HCT116 (cell line): ENCODE measurements around the gene TENM4. TPM values are rescaled to one million over a fixed set of nuclear protein-coding genes. Genes with fewer than 3 reads are reported as not detected.

Source experiments
- ATAC-seq: fragments of 200-7000 bp; cut with Tn5 transposase; 2 replicates; pipeline ENCODE4 v1.9.1; 2020; ENCODE audit warnings: mild to moderate bottlenecking, moderate library complexity
- BruUV-seq: library from RNA; stranded (reverse); fragments of 400-500 nt; replicated peaks from 2 replicates; lab custom pipeline; 2021; lab: Mats Ljungman, UMichigan
- CTCF ChIA-PET: fragments of 300-600 bp; sonication (Branson Sonifier 250); formaldehyde crosslinking; loops from one replicate; lab custom pipeline; 2021; ENCODE audit warnings: antibody characterized with exemption; lab: Charles Lee
- POLR2A ChIA-PET: fragments of 300-600, 350-600 bp; sonication (Branson Sonifier 250); formaldehyde crosslinking; loops from one replicate; lab custom pipeline; 2021; ENCODE audit warnings: antibody characterized with exemption; lab: Charles Lee
- RAD21 ChIA-PET, 2 experiments: fragments of 300-600 bp; sonication (Branson Sonifier 250); formaldehyde crosslinking; loops; one replicate each; lab custom pipeline; 2023; ENCODE audit warnings: low total read pairs in 2 of 2; ENCODE audit not compliant: uncharacterized antibody in 2 of 2, unreplicated experiment in 2 of 2, low non-redundant PET in 1 of 2; lab: Charles Lee
- DNase-seq: peaks from one replicate; pipeline ENCODE4 v3.0.0-alpha.2; 2010; ENCODE audit warnings: low read depth, low spot score
- H2AFZ ChIP-seq: fragments of 200-600 bp; shearing (Covaris generic), sonication (generic); 2 replicates; pipeline ENCODE4 v1.6.1; 2017; ENCODE audit warnings: low read depth, mixed run types, mixed read lengths, antibody characterized with exemption, low read length; ENCODE audit not compliant: poor library complexity, severe bottlenecking
- H3K27ac ChIP-seq: 2 replicates; pipeline ENCODE4 v1.5.1; 2012; ENCODE audit warnings: low read depth, low read length
- H3K27me3 ChIP-seq: fragments of 200-600 bp; sonication (generic); 2 replicates; pipeline ENCODE4 v1.6.1; 2016; ENCODE audit warnings: mixed run types, low read length, mixed read lengths; ENCODE audit not compliant: insufficient read depth
- H3K36me3 ChIP-seq, 2 experiments: fragments of 200-500 bp in 1 of 2; fragments of 200-600 bp in 1 of 2; sonication (Bioruptor generic) in 1 of 2; sonication (generic) in 1 of 2; 2 replicates each; pipeline versions ENCODE4 v1.5.1 to v1.6.1; 2014 to 2016; ENCODE audit warnings: low read length in 2 of 2, inconsistent platforms in 1 of 2, mixed read lengths in 1 of 2, mixed run types in 1 of 2; ENCODE audit not compliant: insufficient read depth in 2 of 2, control insufficient read depth in 1 of 2
- H3K4me1 ChIP-seq, 2 experiments: fragments of 200-600 bp in 1 of 2; sonication (generic) in 1 of 2; 2 replicates each; pipeline versions ENCODE4 v1.5.1 to v1.6.1; 2012 to 2017; ENCODE audit warnings: low read length in 2 of 2, inconsistent platforms in 1 of 2, mild to moderate bottlenecking in 1 of 2, mixed read lengths in 1 of 2, mixed run types in 1 of 2, moderate library complexity in 1 of 2; ENCODE audit not compliant: insufficient read depth in 2 of 2, control insufficient read depth in 1 of 2
- H3K4me2 ChIP-seq: fragments of 200-600 bp; sonication (generic); 2 replicates; pipeline ENCODE4 v1.6.1; 2017; ENCODE audit warnings: mixed run types, low read length, mixed read lengths
- H3K4me3 ChIP-seq, 2 experiments: fragments of 200-600 bp in 1 of 2; sonication (generic) in 1 of 2; replicated peaks in 1 of 2; 2 replicates each; pipeline ENCODE4 v1.5.1; 2011 to 2016; ENCODE audit warnings: low read length in 2 of 2, control low read depth in 1 of 2, low read depth in 1 of 2, mild to moderate bottlenecking in 1 of 2, mixed read lengths in 1 of 2, mixed run types in 1 of 2
- H3K79me2 ChIP-seq: fragments of 200-600 bp; sonication (generic); 2 replicates; pipeline ENCODE4 v1.6.1; 2017; ENCODE audit warnings: mild to moderate bottlenecking, mixed run types, low read length, moderate library complexity, mixed read lengths; ENCODE audit not compliant: insufficient read depth
- H3K9ac ChIP-seq: fragments of 200-600 bp; sonication (generic); 2 replicates; pipeline ENCODE4 v1.6.1; 2016; ENCODE audit warnings: low read length, mixed read lengths
- H3K9me2 ChIP-seq: fragments of 200-600 bp; sonication (generic), shearing (Covaris generic); 2 replicates; pipeline ENCODE4 v1.6.1; 2017; ENCODE audit warnings: mixed run types, mild to moderate bottlenecking, moderate library complexity; ENCODE audit not compliant: insufficient read depth
- H3K9me3 ChIP-seq, 2 experiments: fragments of 200-500 bp in 1 of 2; fragments of 200-600 bp in 1 of 2; sonication (Bioruptor generic) in 1 of 2; sonication (generic) in 1 of 2; 2 replicates each; pipeline ENCODE4 v1.6.1; 2014 to 2017; ENCODE audit warnings: low read length in 2 of 2, mixed read lengths in 2 of 2, inconsistent platforms in 1 of 2, low read depth in 1 of 2, mild to moderate bottlenecking in 1 of 2, mixed run types in 1 of 2, moderate library complexity in 1 of 2; ENCODE audit not compliant: control insufficient read depth in 1 of 2, insufficient read depth in 1 of 2
- H4K20me1 ChIP-seq: fragments of 200-600 bp; sonication (generic), shearing (Covaris generic); 2 replicates; pipeline ENCODE4 v1.6.1; 2017; ENCODE audit warnings: mixed run types, mild to moderate bottlenecking, moderate library complexity; ENCODE audit not compliant: insufficient read depth
- CBX3 ChIP-seq: IDR thresholded peaks from 2 replicates; pipeline ENCODE4 v1.6.1; 2012; ENCODE audit warnings: low read depth
- EGR1 ChIP-seq: IDR thresholded peaks from 2 replicates; pipeline ENCODE4 v1.6.1; 2012; ENCODE audit warnings: low read depth
- EZH2 ChIP-seq: fragments of 200-600 bp; sonication (generic); IDR thresholded peaks from 2 replicates; pipeline ENCODE4 v1.6.1; 2017; ENCODE audit warnings: antibody characterized with exemption, mixed run types
- EZH2phosphoT487 ChIP-seq: fragments of 200-600 bp; IDR thresholded peaks from 2 replicates; pipeline ENCODE4 v1.6.1; 2018; ENCODE audit warnings: antibody characterized with exemption, borderline replicate concordance
- FOSL1 ChIP-seq: IDR thresholded peaks from 2 replicates; pipeline ENCODE4 v1.6.1; 2012; ENCODE audit warnings: low read depth
- JUND ChIP-seq: IDR thresholded peaks from 2 replicates; pipeline ENCODE4 v1.6.1; 2012
- POLR2A ChIP-seq: IDR thresholded peaks from 2 replicates; pipeline ENCODE4 v1.7.0; 2011; ENCODE audit warnings: borderline replicate concordance; ENCODE audit not compliant: insufficient read depth, insufficient read length; ENCODE audit errors: extremely low read depth
- POLR2AphosphoS5 ChIP-seq: IDR thresholded peaks from 2 replicates; pipeline ENCODE4 v1.6.1; 2011; ENCODE audit warnings: mild to moderate bottlenecking, low read depth, low read length, moderate library complexity
- REST ChIP-seq: IDR thresholded peaks from 2 replicates; pipeline ENCODE4 v1.6.1; 2012; ENCODE audit warnings: low read depth
- SIN3A ChIP-seq: IDR thresholded peaks from 2 replicates; pipeline ENCODE4 v1.6.1; 2012; ENCODE audit warnings: low read depth
- SP1 ChIP-seq: IDR thresholded peaks from 2 replicates; pipeline ENCODE4 v1.6.1; 2012; ENCODE audit warnings: low read depth
- SRF ChIP-seq: IDR thresholded peaks from 2 replicates; pipeline ENCODE4 v1.6.1; 2012; ENCODE audit warnings: low read depth
- TCF7L2 ChIP-seq: IDR thresholded peaks from 2 replicates; pipeline ENCODE4 v1.7.0; 2011; ENCODE audit warnings: borderline replicate concordance, inconsistent platforms; ENCODE audit not compliant: insufficient read depth, insufficient read length; ENCODE audit errors: extremely low read depth
- ZBTB33 ChIP-seq: IDR thresholded peaks from 2 replicates; pipeline ENCODE4 v1.6.1; 2011; ENCODE audit warnings: mild to moderate bottlenecking, low read length, moderate library complexity; ENCODE audit not compliant: insufficient replicate concordance; ENCODE audit errors: extremely low read depth
- ZFX ChIP-seq: fragments of 450-650 bp; IDR thresholded peaks from 2 replicates; pipeline ENCODE4 v1.6.1; 2017
- intact Hi-C: fragments of 100-400 bp; cut with micrococcal nuclease; formaldehyde crosslinking; loops from 2 replicates; pipeline ENCODE4 v1.10.0; 2022
- total RNA-seq: library from RNA; stranded (reverse); gene quantifications from one replicate; pipeline ENCODE4 v1.2.1, GENCODE V29; 2021; ENCODE audit not compliant: unreplicated experiment
- TF ChIP-seq, protein P1 (sequence below): IDR thresholded peaks from 2 replicates; pipeline ENCODE4 v1.6.1; 2012
- TF ChIP-seq, protein P2 (sequence below): IDR thresholded peaks from 2 replicates; pipeline ENCODE4 v1.6.1; 2012

The TENM4 gene
- total RNA-seq, 1 experiment from 2014 or later: 0.05 TPM

GRCh38 chr11:78788533-78788932 lies 652.3 kb downstream of the TENM4 start (continued):
- TF ChIP-seq, protein P1, sequence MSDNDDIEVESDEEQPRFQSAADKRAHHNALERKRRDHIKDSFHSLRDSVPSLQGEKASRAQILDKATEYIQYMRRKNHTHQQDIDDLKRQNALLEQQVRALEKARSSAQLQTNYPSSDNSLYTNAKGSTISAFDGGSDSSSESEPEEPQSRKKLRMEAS: no peak
- TF ChIP-seq SIN3A: no peak
- no peak for TF ChIP-seq FOSL1

DNA sequence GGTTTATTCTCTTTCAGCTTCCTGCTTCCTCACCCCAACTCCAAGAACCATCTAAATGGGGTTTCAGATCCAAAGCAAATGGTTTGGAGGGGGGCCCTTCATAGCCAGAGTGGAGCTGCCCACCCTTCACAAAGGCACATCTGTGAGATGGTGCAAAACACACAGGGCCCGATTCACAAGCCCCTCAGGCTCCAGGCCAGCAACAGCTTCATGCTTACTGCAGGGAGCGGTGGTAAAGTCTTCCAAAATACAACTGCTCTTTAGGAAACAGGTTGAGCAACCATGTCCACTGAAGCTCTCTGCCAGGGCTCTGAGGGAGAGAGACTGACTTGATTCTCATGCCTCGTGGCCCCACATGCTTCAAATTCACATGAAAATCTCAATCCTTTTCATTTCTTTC lies 653.1 kb downstream of the TENM4 start:
- Histone ChIP-seq H4K20me1 (no peaks in the 10 kb centered on the region), H3K36me3 (no peaks in the 10 kb centered on the region), H2AFZ (no peak overlapping the region), H3K27me3 (peaks cover 52% of the 10 kb centered on the region), H3K9me3 (no peaks in the 10 kb centered on the region), H3K4me3 (no peak overlapping the region)
- POLR2A ChIA-PET: no interaction called here
- TF ChIP-seq POLR2A (no peak), EGR1 (no peak), SRF (no peak), EZH2 (no peak), POLR2AphosphoS5 (no peak), ZBTB33 (no peak), ZFX (no peak), SP1 (no peak), EZH2phosphoT487 (no peak), JUND (no peak), CBX3 (no peak), FOSL1 (no peak), TCF7L2 (no peak), REST (no peak)
- TF ChIP-seq, protein P2, sequence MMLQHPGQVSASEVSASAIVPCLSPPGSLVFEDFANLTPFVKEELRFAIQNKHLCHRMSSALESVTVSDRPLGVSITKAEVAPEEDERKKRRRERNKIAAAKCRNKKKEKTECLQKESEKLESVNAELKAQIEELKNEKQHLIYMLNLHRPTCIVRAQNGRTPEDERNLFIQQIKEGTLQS: no peak
- TF ChIP-seq, all 23 proteins: peak for 0
- ATAC-seq: no peak
- Histone ChIP-seq H3K79me2 (no peaks in the 10 kb centered on the region), H3K4me1 (no peaks in the 10 kb centered on the region), H3K9me2 (no peaks in the 10 kb centered on the region), H3K27ac (no peak overlapping the region), H3K4me2 (no peak overlapping the region), H3K9ac (no peak overlapping the region)
- ChIA-PET RAD21 (no interaction called here), CTCF (no interaction called here)
- no peak for DNase-seq
- intact Hi-C loops: no loop called here
- no TSS peak for BruUV-seq
